HL-60 (cell line): Measurements from ENCODE around the gene GMEB2.

Experiments used
- GABPA ChIP-seq: IDR thresholded peaks from 2 replicates; pipeline ENCODE4 v1.6.1; 2012; ENCODE audit warnings: low read depth
- TF ChIP-seq, protein P1 (sequence below): IDR thresholded peaks from 2 replicates; pipeline ENCODE4 v1.6.1; 2012; ENCODE audit warnings: low read depth; ENCODE audit not compliant: insufficient replicate concordance

GRCh38 chr20:63618291-63618980 lies 8.5 kb downstream of the GMEB2 start:
- TF ChIP-seq, protein P1, sequence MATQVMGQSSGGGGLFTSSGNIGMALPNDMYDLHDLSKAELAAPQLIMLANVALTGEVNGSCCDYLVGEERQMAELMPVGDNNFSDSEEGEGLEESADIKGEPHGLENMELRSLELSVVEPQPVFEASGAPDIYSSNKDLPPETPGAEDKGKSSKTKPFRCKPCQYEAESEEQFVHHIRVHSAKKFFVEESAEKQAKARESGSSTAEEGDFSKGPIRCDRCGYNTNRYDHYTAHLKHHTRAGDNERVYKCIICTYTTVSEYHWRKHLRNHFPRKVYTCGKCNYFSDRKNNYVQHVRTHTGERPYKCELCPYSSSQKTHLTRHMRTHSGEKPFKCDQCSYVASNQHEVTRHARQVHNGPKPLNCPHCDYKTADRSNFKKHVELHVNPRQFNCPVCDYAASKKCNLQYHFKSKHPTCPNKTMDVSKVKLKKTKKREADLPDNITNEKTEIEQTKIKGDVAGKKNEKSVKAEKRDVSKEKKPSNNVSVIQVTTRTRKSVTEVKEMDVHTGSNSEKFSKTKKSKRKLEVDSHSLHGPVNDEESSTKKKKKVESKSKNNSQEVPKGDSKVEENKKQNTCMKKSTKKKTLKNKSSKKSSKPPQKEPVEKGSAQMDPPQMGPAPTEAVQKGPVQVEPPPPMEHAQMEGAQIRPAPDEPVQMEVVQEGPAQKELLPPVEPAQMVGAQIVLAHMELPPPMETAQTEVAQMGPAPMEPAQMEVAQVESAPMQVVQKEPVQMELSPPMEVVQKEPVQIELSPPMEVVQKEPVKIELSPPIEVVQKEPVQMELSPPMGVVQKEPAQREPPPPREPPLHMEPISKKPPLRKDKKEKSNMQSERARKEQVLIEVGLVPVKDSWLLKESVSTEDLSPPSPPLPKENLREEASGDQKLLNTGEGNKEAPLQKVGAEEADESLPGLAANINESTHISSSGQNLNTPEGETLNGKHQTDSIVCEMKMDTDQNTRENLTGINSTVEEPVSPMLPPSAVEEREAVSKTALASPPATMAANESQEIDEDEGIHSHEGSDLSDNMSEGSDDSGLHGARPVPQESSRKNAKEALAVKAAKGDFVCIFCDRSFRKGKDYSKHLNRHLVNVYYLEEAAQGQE, result no peak
- no peak for TF ChIP-seq GABPA
